CD14-positive monocyte (primary cell): ENCODE results near the gene DNAJC12. TPM values are rescaled to one million over a fixed set of nuclear protein-coding genes. Genes with fewer than 3 reads are reported as not detected.

Experiments
- DNase-seq, 3 donors: peaks; one replicate each; pipeline ENCODE4 v3.0.0-alpha.2; 2011 to 2022
- H2AFZ ChIP-seq: 2 replicates; pipeline ENCODE4 v1.6.0; 2012; ENCODE audit warnings: mild to moderate bottlenecking, low read depth, low read length, inconsistent platforms; ENCODE audit not compliant: insufficient read depth, poor library complexity, severe bottlenecking
- H3K27ac ChIP-seq, 2 donors: 1 replicate in 1 of 2; 2 replicates in 1 of 2; pipeline ENCODE4 v1.5.1; 2012 to 2013; ENCODE audit warnings: low read length in 2 of 2, control low read depth in 1 of 2, inconsistent platforms in 1 of 2, low read depth in 1 of 2, mild to moderate bottlenecking in 1 of 2
- H3K27me3 ChIP-seq, 2 donors: one replicate each; pipeline versions ENCODE4 v1.6.0 to v1.6.1; 2011 to 2013; ENCODE audit warnings: low read length in 2 of 2; ENCODE audit not compliant: control insufficient read depth in 2 of 2, insufficient read depth in 2 of 2
- H3K36me3 ChIP-seq, 2 donors: replicated peaks in 1 of 2; 1 replicate in 1 of 2; 2 replicates in 1 of 2; pipeline versions ENCODE4 v1.5.1 to v1.6.1; 2012 to 2013; ENCODE audit warnings: low read length in 2 of 2, control low read depth in 1 of 2, inconsistent platforms in 1 of 2, mild to moderate bottlenecking in 1 of 2; ENCODE audit not compliant: insufficient read depth in 2 of 2, control insufficient read depth in 1 of 2
- H3K4me1 ChIP-seq, 2 donors: 1 replicate in 1 of 2; 2 replicates in 1 of 2; pipeline versions ENCODE4 v1.5.1 to v1.6.1; 2012 to 2013; ENCODE audit warnings: low read length in 2 of 2, control low read depth in 1 of 2, inconsistent platforms in 1 of 2, mild to moderate bottlenecking in 1 of 2, moderate library complexity in 1 of 2; ENCODE audit not compliant: insufficient read depth in 2 of 2, control insufficient read depth in 1 of 2
- H3K4me2 ChIP-seq: replicated peaks from 2 replicates; pipeline ENCODE3; 2012; ENCODE audit warnings: low read length, moderate library complexity, mild to moderate bottlenecking; ENCODE audit not compliant: poor library complexity, severe bottlenecking; ENCODE audit errors: extremely low read depth
- H3K4me3 ChIP-seq, 3 experiments: fragments of 200-600 bp in 1 of 3; sonication (generic) in 1 of 3; replicated peaks in 1 of 3; 1 replicate in 2 of 3; 2 replicates in 1 of 3; pipeline ENCODE4 v1.5.1; 2011 to 2013; ENCODE audit warnings: low read length in 3 of 3, mild to moderate bottlenecking in 3 of 3, control low read depth in 2 of 3, low read depth in 2 of 3, inconsistent platforms in 1 of 3, moderate library complexity in 1 of 3
- H3K79me2 ChIP-seq: 2 replicates; pipeline ENCODE4 v1.6.0; 2012; ENCODE audit warnings: mild to moderate bottlenecking, control low read depth, inconsistent platforms, low read length, moderate library complexity; ENCODE audit not compliant: insufficient read depth
- H3K9ac ChIP-seq: 2 replicates; pipeline ENCODE4 v1.6.0; 2017; ENCODE audit warnings: low read length, mild to moderate bottlenecking; ENCODE audit not compliant: insufficient read depth, poor library complexity, severe bottlenecking
- H3K9me3 ChIP-seq, 2 donors: replicated peaks in 1 of 2; 1 replicate in 1 of 2; 2 replicates in 1 of 2; pipeline versions ENCODE4 v1.5.1 to v1.6.1; 2012 to 2013; ENCODE audit warnings: low read length in 2 of 2, control low read depth in 1 of 2; ENCODE audit not compliant: control insufficient read depth in 1 of 2, insufficient read depth in 1 of 2
- H4K20me1 ChIP-seq: 2 replicates; pipeline ENCODE4 v1.6.0; 2012; ENCODE audit warnings: mild to moderate bottlenecking, low read length, control low read depth, moderate library complexity; ENCODE audit not compliant: insufficient read depth
- H3K27ac Mint-ChIP-seq, 7 donors: one replicate each; pipeline ENCODE4 v1.8.0; 2020; ENCODE audit warnings: mild to moderate bottlenecking in 7 of 7, mixed read lengths in 7 of 7, moderate library complexity in 6 of 7, inconsistent platforms in 2 of 7
- H3K27me3 Mint-ChIP-seq, 3 donors: one replicate each; pipeline ENCODE4 v1.8.0; 2021 to 2022; ENCODE audit warnings: low read depth in 3 of 3, mild to moderate bottlenecking in 3 of 3, mixed read lengths in 3 of 3, moderate library complexity in 3 of 3, inconsistent platforms in 1 of 3
- H3K36me3 Mint-ChIP-seq, 2 donors: one replicate each; pipeline ENCODE4 v1.8.0; 2020; ENCODE audit warnings: mixed read lengths in 2 of 2, inconsistent platforms in 1 of 2, mild to moderate bottlenecking in 1 of 2
- H3K4me1 Mint-ChIP-seq: one replicate; pipeline ENCODE4 v1.8.0; 2020; ENCODE audit warnings: mild to moderate bottlenecking, mixed read lengths
- H3K4me3 Mint-ChIP-seq, 2 donors: one replicate each; pipeline ENCODE4 v1.8.0; 2020; ENCODE audit warnings: mild to moderate bottlenecking in 2 of 2, mixed read lengths in 2 of 2, moderate library complexity in 1 of 2
- H3K9me3 Mint-ChIP-seq, 7 donors: one replicate each; pipeline ENCODE4 v1.8.0; 2020 to 2022; ENCODE audit warnings: mixed read lengths in 7 of 7, mild to moderate bottlenecking in 6 of 7, moderate library complexity in 6 of 7, inconsistent platforms in 2 of 7
- CTCF ChIP-seq: fragments of 200-600 bp; IDR thresholded peaks from one replicate; pipeline ENCODE4 v1.8.0; 2022; ENCODE audit warnings: antibody characterized with exemption, mild to moderate bottlenecking
- WGBS: methylation state at CpG from one replicate; pipeline ENCODE4 v1.1.5; 2013; ENCODE audit warnings: missing lambda C conversion rate; ENCODE audit not compliant: insufficient coverage; 5-methylcytosine and 5-hydroxymethylcytosine counted together
- intact Hi-C, 2 donors: fragments of 100-400 bp; cut with micrococcal nuclease; formaldehyde crosslinking; loops; one replicate each; pipeline versions ENCODE4 v1.15.0 to v1.15.1; 2023
- polyA plus RNA-seq, 3 donors: library from polyadenylated mRNA; depleted of rRNA in 1 of 3; unstranded in 2 of 3; stranded (reverse) in 1 of 3; fragments of 300-500 nt in 2 of 3; fragments of >200 nt in 1 of 3; fragmentation: Illumina TruSeq in 2 of 3; gene quantifications; 1 replicate in 2 of 3; 2 replicates in 1 of 3; pipeline ENCODE4 v1.2.3, GENCODE V29; 2012 to 2021

The DNAJC12 gene
- polyA plus RNA-seq, 3 donors = not detected

- peak overlapping the region in 3 of 7 donors; percentile 50 to 82 (median 52) for H3K27ac Mint-ChIP-seq
- no peaks in the 10 kb centered on the region for H3K36me3 ChIP-seq
- H3K36me3 Mint-ChIP-seq = peaks cover 2 to 4% of the 10 kb centered on the region in 2 donors
- no peaks in the 10 kb centered on the region for H3K27me3 ChIP-seq
- H3K4me1 ChIP-seq = peaks cover 17 to 26% of the 10 kb centered on the region in 2 donors
- WGBS = 17% methylated on average over 1 of the region's 3 CpGs
- peak overlapping the region; percentile 3 for H2AFZ ChIP-seq
- no peak for DNase-seq
- H3K79me2 ChIP-seq = no peaks in the 10 kb centered on the region
- peak overlapping the region in 1 of 2 donors; percentile 35 for H3K27ac ChIP-seq
- no peak overlapping the region for H3K4me3 Mint-ChIP-seq
- no peaks in the 10 kb centered on the region for H3K9me3 Mint-ChIP-seq
- no peak overlapping the region for H3K4me2 ChIP-seq
- intact Hi-C loops = no loop called here
- H3K9ac ChIP-seq = no peak overlapping the region
- H3K4me3 ChIP-seq = no peak overlapping the region
- H4K20me1 ChIP-seq = no peaks in the 10 kb centered on the region
- TF ChIP-seq CTCF = no peak
- H3K4me1 Mint-ChIP-seq = peaks cover 27% of the 10 kb centered on the region
- H3K9me3 ChIP-seq = no peaks in the 10 kb centered on the region
- no peaks in the 10 kb centered on the region for H3K27me3 Mint-ChIP-seq
Measured at GRCh38 chr10:67771200-67771599, 66.8 kb downstream of the DNAJC12 start.

GRCh38 chr10:67770537-67770936 lies 67.5 kb downstream of the DNAJC12 start:
- no peak for TF ChIP-seq CTCF
- H3K4me1 Mint-ChIP-seq = peaks cover 27% of the 10 kb centered on the region
- no peaks in the 10 kb centered on the region for H3K9me3 ChIP-seq
- no peaks in the 10 kb centered on the region for H3K36me3 ChIP-seq
- peaks cover 2 to 4% of the 10 kb centered on the region in 2 donors for H3K36me3 Mint-ChIP-seq
- H3K27ac Mint-ChIP-seq = no peak overlapping the region
- no peak overlapping the region for H3K9ac ChIP-seq
- H3K4me1 ChIP-seq = peaks cover 17 to 26% of the 10 kb centered on the region in 2 donors
- peak overlapping the region; percentile 3 for H2AFZ ChIP-seq
- H3K27me3 ChIP-seq = no peaks in the 10 kb centered on the region
- H3K27me3 Mint-ChIP-seq = no peaks in the 10 kb centered on the region
- H3K4me2 ChIP-seq = no peak overlapping the region
- no peaks in the 10 kb centered on the region for H3K9me3 Mint-ChIP-seq
- H3K79me2 ChIP-seq = no peaks in the 10 kb centered on the region
- no peaks in the 10 kb centered on the region for H4K20me1 ChIP-seq
- H3K4me3 ChIP-seq = no peak overlapping the region
- peak in 1 of 3 donors; percentile 22 for DNase-seq
- peak overlapping the region in 1 of 2 donors; percentile 35 for H3K27ac ChIP-seq
- H3K4me3 Mint-ChIP-seq = no peak overlapping the region
- intact Hi-C loops = no loop called here
